PC-3 (cell line): Measurements from ENCODE around the gene TPRN.

Experiments used
- EZH2 ChIP-seq: fragments of 300-600 bp; sonication (generic); IDR thresholded peaks from one replicate; pipeline ENCODE4 v1.6.1; 2017; ENCODE audit warnings: antibody characterized with exemption, mild to moderate bottlenecking, low read length; ENCODE audit not compliant: unreplicated experiment
- EZH2phosphoT487 ChIP-seq: fragments of 300-600 bp; sonication (generic); IDR thresholded peaks from 2 replicates; pipeline ENCODE4 v1.6.1; 2018; ENCODE audit warnings: mild to moderate bottlenecking, antibody characterized with exemption, low read length, borderline replicate concordance
- TF ChIP-seq, protein P1 (sequence below): fragments of 300-600 bp; sonication (generic); conservative IDR thresholded peaks from 2 replicates; pipeline ENCODE4 v1.5.1; 2017; ENCODE audit warnings: antibody characterized with exemption, low read depth, mild to moderate bottlenecking, low read length

DNA sequence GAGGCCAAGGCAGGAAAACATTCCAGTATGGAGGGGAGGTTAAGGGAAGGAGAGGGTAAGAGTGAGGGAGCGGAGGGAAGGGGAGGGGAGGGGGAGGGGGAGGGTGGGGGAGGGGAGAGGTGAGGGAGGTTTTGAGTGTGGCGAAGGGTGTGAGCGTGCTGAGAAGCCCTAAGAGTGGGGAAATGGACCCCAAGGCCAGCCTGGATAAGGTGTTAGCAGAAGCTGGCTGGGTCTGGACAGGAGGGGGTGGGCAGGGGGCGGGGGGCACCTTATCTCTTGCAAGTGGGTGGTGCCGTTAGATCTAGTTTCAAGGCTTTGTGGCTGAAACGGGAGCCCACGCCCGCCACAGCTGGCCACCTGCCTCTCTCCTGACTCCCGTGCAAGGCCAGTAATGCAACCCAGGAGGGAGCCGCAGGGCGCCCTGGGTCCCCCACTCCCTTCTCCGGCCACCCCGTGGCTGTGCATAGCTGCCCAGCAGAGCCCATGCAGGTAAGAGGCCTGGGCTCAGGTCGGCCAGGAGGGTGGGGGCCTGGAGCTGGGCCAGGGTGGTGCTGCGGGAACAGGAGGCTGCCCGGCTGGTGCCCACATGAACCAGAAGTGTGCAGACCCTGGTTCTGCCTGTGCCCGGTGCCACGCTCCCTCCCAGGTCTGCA lies 27.4 kb upstream of the TPRN start:
- TF ChIP-seq, protein P1, sequence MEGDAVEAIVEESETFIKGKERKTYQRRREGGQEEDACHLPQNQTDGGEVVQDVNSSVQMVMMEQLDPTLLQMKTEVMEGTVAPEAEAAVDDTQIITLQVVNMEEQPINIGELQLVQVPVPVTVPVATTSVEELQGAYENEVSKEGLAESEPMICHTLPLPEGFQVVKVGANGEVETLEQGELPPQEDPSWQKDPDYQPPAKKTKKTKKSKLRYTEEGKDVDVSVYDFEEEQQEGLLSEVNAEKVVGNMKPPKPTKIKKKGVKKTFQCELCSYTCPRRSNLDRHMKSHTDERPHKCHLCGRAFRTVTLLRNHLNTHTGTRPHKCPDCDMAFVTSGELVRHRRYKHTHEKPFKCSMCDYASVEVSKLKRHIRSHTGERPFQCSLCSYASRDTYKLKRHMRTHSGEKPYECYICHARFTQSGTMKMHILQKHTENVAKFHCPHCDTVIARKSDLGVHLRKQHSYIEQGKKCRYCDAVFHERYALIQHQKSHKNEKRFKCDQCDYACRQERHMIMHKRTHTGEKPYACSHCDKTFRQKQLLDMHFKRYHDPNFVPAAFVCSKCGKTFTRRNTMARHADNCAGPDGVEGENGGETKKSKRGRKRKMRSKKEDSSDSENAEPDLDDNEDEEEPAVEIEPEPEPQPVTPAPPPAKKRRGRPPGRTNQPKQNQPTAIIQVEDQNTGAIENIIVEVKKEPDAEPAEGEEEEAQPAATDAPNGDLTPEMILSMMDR: no peak
- no peak for TF ChIP-seq EZH2phosphoT487
- no peak for TF ChIP-seq EZH2
